Nephron (organoid): ENCODE data around the gene BMPER.

Source experiments
- H3K27ac Mint-ChIP-seq, 3 experiments: 2 replicates each; pipeline ENCODE4 v1.8.0; 2020; ENCODE audit warnings: mixed read lengths in 3 of 3, mild to moderate bottlenecking in 2 of 3, moderate library complexity in 1 of 3
- H3K27me3 Mint-ChIP-seq: 2 replicates; pipeline ENCODE4 v1.8.0; 2021; ENCODE audit warnings: low read depth, mild to moderate bottlenecking, moderate library complexity, mixed read lengths
- H3K36me3 Mint-ChIP-seq: 2 replicates; pipeline ENCODE4 v1.8.0; 2020; ENCODE audit warnings: low read depth, mixed read lengths
- H3K4me1 Mint-ChIP-seq: 2 replicates; pipeline ENCODE4 v1.8.0; 2020; ENCODE audit warnings: mixed read lengths
- H3K4me3 Mint-ChIP-seq, 3 experiments: 2 replicates each; pipeline ENCODE4 v1.8.0; 2020; ENCODE audit warnings: mild to moderate bottlenecking in 3 of 3, mixed read lengths in 3 of 3, moderate library complexity in 2 of 3
- H3K9me3 Mint-ChIP-seq: 2 replicates; pipeline ENCODE4 v1.8.0; 2020; ENCODE audit warnings: mixed read lengths
- CTCF ChIP-seq, 3 experiments: fragments of 200-600 bp; sonication (generic); IDR thresholded peaks; one replicate each; pipeline ENCODE4 v1.5.0; 2021; ENCODE audit warnings: antibody characterized with exemption in 3 of 3; ENCODE audit not compliant: unreplicated experiment in 3 of 3

BMPER gene

GRCh38 chr7:34131371-34131770, 226.0 kb downstream of the BMPER start:
- Mint-ChIP-seq H3K9me3 (peaks cover 9% of the 10 kb centered on the region), H3K4me1 (peaks cover 19% of the 10 kb centered on the region), H3K27me3 (peaks cover 6% of the 10 kb centered on the region), H3K4me3 (no peak overlapping the region), H3K27ac (no peak overlapping the region), H3K36me3 (no peaks in the 10 kb centered on the region)
- TF ChIP-seq CTCF (IDR thresholded peaks at IDR 0.05; ENCODE audit: unreplicated experiment in 3 of 3) = no peak

GRCh38 chr7:34133356-34133982, 228.1 kb downstream of the BMPER start:
- Mint-ChIP-seq H3K36me3 (no peaks in the 10 kb centered on the region), H3K27ac (no peak overlapping the region), H3K4me1 (peaks cover 19% of the 10 kb centered on the region), H3K9me3 (no peaks in the 10 kb centered on the region), H3K4me3 (no peak overlapping the region), H3K27me3 (peaks cover 6% of the 10 kb centered on the region)
- TF ChIP-seq CTCF (IDR thresholded peaks at IDR 0.05; ENCODE audit: unreplicated experiment in 3 of 3) = no peak

GRCh38 chr7:34133983-34134782, 228.8 kb downstream of the BMPER start:
- H3K36me3 Mint-ChIP-seq = no peaks in the 10 kb centered on the region
- no peak overlapping the region for H3K4me3 Mint-ChIP-seq
- no peaks in the 10 kb centered on the region for H3K9me3 Mint-ChIP-seq
- peak; percentile 70 to 81 (median 71) for TF ChIP-seq CTCF (IDR thresholded peaks at IDR 0.05; ENCODE audit: unreplicated experiment in 3 of 3)
- H3K27ac Mint-ChIP-seq = no peak overlapping the region
- H3K4me1 Mint-ChIP-seq = peaks cover 19% of the 10 kb centered on the region
- peaks cover 6% of the 10 kb centered on the region for H3K27me3 Mint-ChIP-seq

- Mint-ChIP-seq H3K27me3 (no peaks in the 10 kb centered on the region), H3K4me1 (peaks cover 8% of the 10 kb centered on the region), H3K4me3 (no peak overlapping the region), H3K27ac (no peak overlapping the region), H3K36me3 (no peaks in the 10 kb centered on the region), H3K9me3 (no peaks in the 10 kb centered on the region)
- no peak for TF ChIP-seq CTCF (IDR thresholded peaks at IDR 0.05; ENCODE audit: unreplicated experiment in 3 of 3)
Measured at GRCh38 chr7:34135924-34136323, 230.6 kb downstream of the BMPER start.

- Mint-ChIP-seq H3K9me3 (no peaks in the 10 kb centered on the region), H3K36me3 (no peaks in the 10 kb centered on the region), H3K27ac (no peak overlapping the region), H3K27me3 (no peaks in the 10 kb centered on the region), H3K4me3 (no peak overlapping the region), H3K4me1 (peaks cover 6% of the 10 kb centered on the region)
- TF ChIP-seq CTCF (IDR thresholded peaks at IDR 0.05; ENCODE audit: unreplicated experiment in 3 of 3) = no peak
Measured at GRCh38 chr7:34136698-34137097, 231.4 kb downstream of the BMPER start.
